MM.1S (cell line): ENCODE results near the gene EIF5B.

ENCODE experiments used
- DNase-seq: peaks from one replicate; pipeline ENCODE4 v3.0.0-alpha.2; 2015
- H2AFZ ChIP-seq: fragments of 300-600 bp; sonication (generic); 2 replicates; pipeline ENCODE4 v1.6.0; 2016; ENCODE audit warnings: antibody characterized with exemption, low read length
- H3F3A ChIP-seq: fragments of 300-600 bp; sonication (generic); 2 replicates; pipeline ENCODE4 v1.6.1; 2016; ENCODE audit warnings: mild to moderate bottlenecking, antibody characterized with exemption, low read length, moderate library complexity, mixed read lengths; ENCODE audit not compliant: insufficient read depth
- H3K27ac ChIP-seq: fragments of 300-600 bp; sonication (generic); 2 replicates; pipeline ENCODE4 v1.5.1; 2016; ENCODE audit warnings: mild to moderate bottlenecking, low read length
- H3K27me3 ChIP-seq: fragments of 300-600 bp; sonication (generic); replicated peaks from 2 replicates; pipeline ENCODE4 v1.6.0; 2016; ENCODE audit warnings: low read length; ENCODE audit not compliant: insufficient read depth
- H3K36me3 ChIP-seq: fragments of 300-600 bp; sonication (generic); replicated peaks from 2 replicates; pipeline ENCODE4 v1.6.1; 2016; ENCODE audit warnings: mild to moderate bottlenecking, low read length, mixed read lengths; ENCODE audit not compliant: insufficient read depth
- H3K4me1 ChIP-seq: fragments of 300-600 bp; sonication (generic); 2 replicates; pipeline ENCODE4 v1.6.1; 2016; ENCODE audit warnings: low read length, mixed read lengths
- H3K4me2 ChIP-seq: fragments of 300-600 bp; sonication (generic); 2 replicates; pipeline ENCODE4 v1.6.0; 2016; ENCODE audit warnings: low read depth, low read length
- H3K4me3 ChIP-seq: fragments of 300-600 bp; sonication (generic); 2 replicates; pipeline ENCODE4 v1.5.1; 2016; ENCODE audit warnings: low read length, mixed read lengths
- H3K79me2 ChIP-seq: fragments of 300-600 bp; sonication (generic); 2 replicates; pipeline ENCODE4 v1.6.1; 2016; ENCODE audit warnings: mixed run types, low read length, mixed read lengths
- H3K9ac ChIP-seq: fragments of 300-600 bp; sonication (generic); 2 replicates; pipeline ENCODE4 v1.6.1; 2016; ENCODE audit warnings: low read length, mixed read lengths
- H3K9me2 ChIP-seq: fragments of 300-600 bp; sonication (generic); replicated peaks from 2 replicates; pipeline ENCODE4 v1.6.1; 2016; ENCODE audit warnings: mild to moderate bottlenecking, low read length, mixed read lengths; ENCODE audit not compliant: insufficient read depth
- H3K9me3 ChIP-seq: fragments of 300-600 bp; sonication (generic); replicated peaks from 2 replicates; pipeline ENCODE4 v1.6.1; 2016; ENCODE audit warnings: mild to moderate bottlenecking, low read length, mixed read lengths; ENCODE audit not compliant: insufficient read depth
- H4K20me1 ChIP-seq: fragments of 300-600 bp; sonication (generic); 2 replicates; pipeline ENCODE4 v1.6.1; 2016; ENCODE audit warnings: mild to moderate bottlenecking, low read length, moderate library complexity, mixed read lengths; ENCODE audit not compliant: insufficient read depth
- CTCF ChIP-seq: fragments of 300-600 bp; sonication (generic); IDR thresholded peaks from 2 replicates; pipeline ENCODE4 v1.5.1; 2016; ENCODE audit warnings: antibody characterized with exemption, low read length, mixed read lengths
- EZH2 ChIP-seq: fragments of 300-600 bp; sonication (generic); optimal IDR thresholded peaks from 2 replicates; pipeline ENCODE3; 2017; ENCODE audit warnings: low read depth, mild to moderate bottlenecking, antibody characterized with exemption, low read length, mixed read lengths
- EZH2phosphoT487 ChIP-seq: fragments of 300-600 bp; sonication (generic); IDR thresholded peaks from 2 replicates; pipeline ENCODE4 v1.6.1; 2018; ENCODE audit warnings: antibody characterized with exemption, low read length

Gene EIF5B

GRCh38 chr2:99374747-99375146 is 37.6 kb downstream of the EIF5B start:
- Histone ChIP-seq H3K9ac (no peak overlapping the region), H2AFZ (no peak overlapping the region), H3K27ac (no peak overlapping the region), H3K9me2 (no peaks in the 10 kb centered on the region), H3K4me1 (peaks cover 17% of the 10 kb centered on the region), H3K79me2 (no peaks in the 10 kb centered on the region; the same call in 1 of the 2 replicates), H3F3A (peaks cover under 1% of the 10 kb centered on the region; the same call in 1 of the 2 replicates), H3K4me3 (no peak overlapping the region), H3K27me3 (no peaks in the 10 kb centered on the region), H3K36me3 (peaks cover 17% of the 10 kb centered on the region; the same call in 1 of the 2 replicates), H3K4me2 (no peak overlapping the region), H3K9me3 (no peaks in the 10 kb centered on the region), H4K20me1 (peaks cover 5% of the 10 kb centered on the region; the same call in 1 of the 2 replicates)
- DNase-seq = no peak
- TF ChIP-seq EZH2phosphoT487 (no peak), CTCF (no peak), EZH2 (no peak)

GRCh38 chr2:99376254-99376864 is 39.2 kb downstream of the EIF5B start:
- Histone ChIP-seq H3K27ac (no peak overlapping the region), H3K9ac (no peak overlapping the region), H3K9me2 (no peaks in the 10 kb centered on the region), H3K4me3 (no peak overlapping the region), H3K4me1 (peaks cover 26% of the 10 kb centered on the region), H3K36me3 (peaks cover 20% of the 10 kb centered on the region; the same call in 1 of the 2 replicates), H3K4me2 (no peak overlapping the region), H4K20me1 (peaks cover 9% of the 10 kb centered on the region; the same call in 1 of the 2 replicates), H2AFZ (no peak overlapping the region), H3K27me3 (no peaks in the 10 kb centered on the region), H3K9me3 (no peaks in the 10 kb centered on the region), H3F3A (peaks cover 6% of the 10 kb centered on the region; the same call in 1 of the 2 replicates), H3K79me2 (no peaks in the 10 kb centered on the region; the same call in 1 of the 2 replicates)
- no peak for TF ChIP-seq CTCF
- TF ChIP-seq EZH2 = no peak
- no peak for TF ChIP-seq EZH2phosphoT487
- DNase-seq = no peak

- H3F3A ChIP-seq = peaks cover 6% of the 10 kb centered on the region; the same call in 1 of the 2 replicates
- H3K27me3 ChIP-seq = no peaks in the 10 kb centered on the region
- no peak overlapping the region for H3K9ac ChIP-seq
- peaks cover 26% of the 10 kb centered on the region for H3K4me1 ChIP-seq
- peaks cover 9% of the 10 kb centered on the region; the same call in 1 of the 2 replicates for H4K20me1 ChIP-seq
- DNase-seq = peak; percentile 27
- peaks cover 20% of the 10 kb centered on the region; the same call in 1 of the 2 replicates for H3K36me3 ChIP-seq
- no peak overlapping the region; the same call in 1 of the 2 replicates for H3K4me2 ChIP-seq
- H3K4me3 ChIP-seq = no peak overlapping the region
- H3K79me2 ChIP-seq = no peaks in the 10 kb centered on the region; the same call in 1 of the 2 replicates
- no peaks in the 10 kb centered on the region for H3K9me2 ChIP-seq
- no peak overlapping the region for H2AFZ ChIP-seq
- no peaks in the 10 kb centered on the region for H3K9me3 ChIP-seq
- no peak overlapping the region for H3K27ac ChIP-seq
- TF ChIP-seq CTCF = no peak
- TF ChIP-seq EZH2 = no peak
- no peak for TF ChIP-seq EZH2phosphoT487
Observed at GRCh38 chr2:99377879-99378278, 40.7 kb downstream of the EIF5B start.
